ENCODE data around the gene SCNN1A. TPM values are rescaled to one million over a fixed set of nuclear protein-coding genes. Genes with fewer than 3 reads are reported as not detected.
A peak's percentile ranks its signal among the peaks of the same experiment; 100 is the strongest.

Gene SCNN1A
- total RNA-seq, 1 donor from 2014 or later, result 55.2 TPM

- Histone ChIP-seq H3K27ac (peak overlapping the region; percentile 83), H3K36me3 (peaks cover 0 to 5% of the 10 kb centered on the region in 2 donors), H3K4me1 (peaks cover 64% of the 10 kb centered on the region), H3K27me3 (no peaks in the 10 kb centered on the region), H3K9me3 (no peaks in the 10 kb centered on the region), H3K4me3 (no peak overlapping the region)
- TF ChIP-seq POLR2AphosphoS5 (IDR thresholded peaks at IDR 0.05; ENCODE audit: insufficient read depth in 1 of 2, low read depth in 1 of 2) (no peak), POLR2A (IDR thresholded peaks at IDR 0.05) (no peak), CTCF (IDR thresholded peaks at IDR 0.05) (no peak)
- intact Hi-C loops (cut with DNase I), result no loop called here
- no peak for DNase-seq (ENCODE audit: extremely low spot score in 2 of 2)
These were observed 52.4 kb downstream of the SCNN1A start for GRCh38 chr12:6322969-6323339.

- Histone ChIP-seq H3K4me1 (peaks cover 58% of the 10 kb centered on the region), H3K9me3 (no peaks in the 10 kb centered on the region), H3K27ac (peak overlapping the region; percentile 83), H3K4me3 (no peak overlapping the region), H3K36me3 (no peaks in the 10 kb centered on the region), H3K27me3 (no peaks in the 10 kb centered on the region)
- DNase-seq (ENCODE audit: extremely low spot score in 2 of 2), result no peak
- intact Hi-C loops (cut with DNase I), result no loop called here
- TF ChIP-seq POLR2AphosphoS5 (IDR thresholded peaks at IDR 0.05; ENCODE audit: insufficient read depth in 1 of 2, low read depth in 1 of 2) (no peak), CTCF (IDR thresholded peaks at IDR 0.05) (no peak), POLR2A (IDR thresholded peaks at IDR 0.05) (no peak)
These were observed 53.0 kb downstream of the SCNN1A start for GRCh38 chr12:6322352-6322751.

GRCh38 chr12:6321905-6322304 is 53.5 kb downstream of the SCNN1A start:
- Histone ChIP-seq H3K4me1 (peaks cover 53% of the 10 kb centered on the region), H3K27me3 (no peaks in the 10 kb centered on the region)
- no peak for TF ChIP-seq POLR2A (IDR thresholded peaks at IDR 0.05)
- TF ChIP-seq POLR2AphosphoS5 (IDR thresholded peaks at IDR 0.05; ENCODE audit: insufficient read depth in 1 of 2, low read depth in 1 of 2), result no peak
- no peak for TF ChIP-seq CTCF (IDR thresholded peaks at IDR 0.05)

GRCh38 chr12:6319446-6319845 is 55.9 kb downstream of the SCNN1A start:
- H3K9me3 ChIP-seq, result no peaks in the 10 kb centered on the region
- no peaks in the 10 kb centered on the region for H3K27me3 ChIP-seq
- TF ChIP-seq POLR2A (IDR thresholded peaks at IDR 0.05) (no peak), CTCF (IDR thresholded peaks at IDR 0.05) (no peak), POLR2AphosphoS5 (IDR thresholded peaks at IDR 0.05; ENCODE audit: insufficient read depth in 1 of 2, low read depth in 1 of 2) (no peak)
- no peak overlapping the region for H3K27ac ChIP-seq
- H3K4me3 ChIP-seq, result no peak overlapping the region
- no peak for DNase-seq (ENCODE audit: extremely low spot score in 2 of 2)
- intact Hi-C loops (cut with DNase I), result no loop called here
- H3K4me1 ChIP-seq, result peaks cover 29% of the 10 kb centered on the region
- no peaks in the 10 kb centered on the region for H3K36me3 ChIP-seq

More at GRCh38 chr12:6321905-6322304, 53.5 kb downstream of the SCNN1A start:
- no peak for DNase-seq (ENCODE audit: extremely low spot score in 2 of 2)
- H3K4me3 ChIP-seq, result no peak overlapping the region
- no peak overlapping the region for H3K27ac ChIP-seq
- intact Hi-C loops (cut with DNase I), result no loop called here
- H3K9me3 ChIP-seq, result no peaks in the 10 kb centered on the region
- no peaks in the 10 kb centered on the region for H3K36me3 ChIP-seq

- Histone ChIP-seq H3K27me3 (no peaks in the 10 kb centered on the region), H3K36me3 (no peaks in the 10 kb centered on the region), H3K9me3 (no peaks in the 10 kb centered on the region), H3K27ac (no peak overlapping the region), H3K4me3 (no peak overlapping the region), H3K4me1 (peaks cover 22% of the 10 kb centered on the region)
- TF ChIP-seq CTCF (IDR thresholded peaks at IDR 0.05) (no peak), POLR2AphosphoS5 (IDR thresholded peaks at IDR 0.05; ENCODE audit: insufficient read depth in 1 of 2, low read depth in 1 of 2) (no peak), POLR2A (IDR thresholded peaks at IDR 0.05) (no peak)
- intact Hi-C loops (cut with DNase I), result no loop called here
- DNase-seq (ENCODE audit: extremely low spot score in 2 of 2), result no peak
These were observed 56.9 kb downstream of the SCNN1A start for GRCh38 chr12:6318440-6318879.
